ENCODE measurements around the gene TMEM174.
"Not testable (repeated sequence)": the region's sequence is repeated elsewhere in the genome, so short reads cannot be mapped to it uniquely, and the experiment has no call there.

The TMEM174 gene

GRCh38 chr5:73197637-73198257 lies 24.8 kb downstream of the TMEM174 start:
- DNase-seq (ENCODE audit: low read depth) = no peak

- no peak for DNase-seq (ENCODE audit: low read depth)
Observed at GRCh38 chr5:73198833-73199592, 26.0 kb downstream of the TMEM174 start.

GRCh38 chr5:73199671-73200070 lies 26.7 kb downstream of the TMEM174 start:
- DNase-seq (ENCODE audit: low read depth) = no peak

- peak; percentile 79 for DNase-seq (ENCODE audit: low read depth)
Observed at GRCh38 chr5:73201547-73202513, 28.8 kb downstream of the TMEM174 start.

- DNase-seq (ENCODE audit: low read depth) = no peak
Observed at GRCh38 chr5:73204332-73204731, 31.3 kb downstream of the TMEM174 start.

GRCh38 chr5:73204733-73205132 lies 31.7 kb downstream of the TMEM174 start:
- DNase-seq (ENCODE audit: low read depth) = no peak

- no peak for DNase-seq (ENCODE audit: low read depth)
Observed at GRCh38 chr5:73205305-73205704, 32.3 kb downstream of the TMEM174 start.

- not testable (repeated sequence) for DNase-seq (ENCODE audit: low read depth)
Observed at GRCh38 chr5:73207239-73207638, 34.2 kb downstream of the TMEM174 start.

GRCh38 chr5:73209075-73209474 lies 36.1 kb downstream of the TMEM174 start:
- not testable (repeated sequence) for DNase-seq (ENCODE audit: low read depth)

GRCh38 chr5:73212693-73213092 lies 39.7 kb downstream of the TMEM174 start:
- not testable (repeated sequence) for DNase-seq (ENCODE audit: low read depth)

- peak; percentile 68 for DNase-seq (ENCODE audit: low read depth)
Observed at GRCh38 chr5:73213566-73213998, 40.6 kb downstream of the TMEM174 start.

- DNase-seq (ENCODE audit: low read depth) = peak; percentile 32
Observed at GRCh38 chr5:73214306-73214705, 41.3 kb downstream of the TMEM174 start.

- DNase-seq (ENCODE audit: low read depth) = no peak
Observed at GRCh38 chr5:73214996-73215395, 42.0 kb downstream of the TMEM174 start.

- no peak for DNase-seq (ENCODE audit: low read depth)
Observed at GRCh38 chr5:73215531-73215890, 42.5 kb downstream of the TMEM174 start.

- peak; percentile 89 for DNase-seq (ENCODE audit: low read depth)
Observed at GRCh38 chr5:73215891-73216610, 43.1 kb downstream of the TMEM174 start.

- DNase-seq (ENCODE audit: low read depth) = peak; percentile 82
Observed at GRCh38 chr5:73218552-73219171, 45.7 kb downstream of the TMEM174 start.

GRCh38 chr5:73219336-73219735 lies 46.3 kb downstream of the TMEM174 start:
- DNase-seq (ENCODE audit: low read depth) = not testable (repeated sequence)

GRCh38 chr5:73221161-73221560 lies 48.2 kb downstream of the TMEM174 start:
- DNase-seq (ENCODE audit: low read depth) = no peak

- DNase-seq (ENCODE audit: low read depth) = no peak
Observed at GRCh38 chr5:73221726-73222125, 48.7 kb downstream of the TMEM174 start.

- DNase-seq (ENCODE audit: low read depth) = no peak
Observed at GRCh38 chr5:73222173-73222572, 49.2 kb downstream of the TMEM174 start.
